Esophagus squamous epithelium (tissue), 5 donors: ENCODE data around the gene KAT6B. TPM values are rescaled to one million over a fixed set of nuclear protein-coding genes. Genes with fewer than 3 reads are reported as not detected.

Experiments used
- DNase-seq: peaks from one replicate; lab custom pipeline; 2025; lab: John Stamatoyannopoulos, UW
- H3K27ac ChIP-seq, 4 donors: fragments of 200-600 bp; sonication (generic); one replicate each; pipeline ENCODE4 v1.5.1; 2016 to 2019; ENCODE audit warnings: mild to moderate bottlenecking in 1 of 4
- H3K27me3 ChIP-seq, 4 donors: fragments of 200-600 bp; sonication (generic); 1 replicate in 3 of 4; 2 replicates in 1 of 4; pipeline versions ENCODE4 v1.5.1 to v1.6.0; 2017 to 2021; ENCODE audit warnings: antibody characterized with exemption in 1 of 4
- H3K36me3 ChIP-seq, 3 donors: fragments of 200-600 bp; sonication (generic); one replicate each; pipeline ENCODE4 v1.5.1; 2016 to 2019
- H3K4me1 ChIP-seq, 3 donors: fragments of 200-600 bp; sonication (generic); one replicate each; pipeline ENCODE4 v1.5.1; 2017 to 2019
- H3K4me3 ChIP-seq, 4 donors: fragments of 200-600 bp; sonication (generic); 1 replicate in 3 of 4; 2 replicates in 1 of 4; pipeline ENCODE4 v1.5.1; 2016 to 2019; ENCODE audit warnings: mild to moderate bottlenecking in 2 of 4, moderate library complexity in 1 of 4
- H3K9me3 ChIP-seq, 3 donors: fragments of 200-600 bp; sonication (generic); one replicate each; pipeline ENCODE4 v1.5.1; 2016 to 2019
- POLR2A ChIP-seq, 4 donors: fragments of 450-650 bp; IDR thresholded peaks; one replicate each; pipeline ENCODE4 v1.6.1; 2017; ENCODE audit warnings: antibody characterized with exemption in 4 of 4, mild to moderate bottlenecking in 4 of 4, moderate library complexity in 3 of 4
- WGBS, 2 donors: methylation state at CpG; one replicate each; pipeline ENCODE4 v1.1.5; 2018; 5-methylcytosine and 5-hydroxymethylcytosine counted together
- intact Hi-C: fragments of 100-400 bp; cut with DNase I; formaldehyde crosslinking; loops from one replicate; pipeline ENCODE4 v1.15.0; 2022
- total RNA-seq, 4 donors: library from RNA; depleted of rRNA; stranded (reverse); fragments of >200 nt; gene quantifications; one replicate each; pipeline ENCODE4 v1.1.0, GENCODE V29; 2016
- TF ChIP-seq, protein P1 (sequence below), 6 experiments: fragments of 450-650 bp in 4 of 6; fragments of 200-600 bp in 2 of 6; sonication (generic) in 2 of 6; IDR thresholded peaks; one replicate each; pipeline ENCODE4 v1.5.1; 2016 to 2019; ENCODE audit warnings: antibody characterized with exemption in 6 of 6, mild to moderate bottlenecking in 4 of 6, moderate library complexity in 4 of 6
- donor health status: DM: yes; HTN: yes; CAD: no.

Gene KAT6B
- total RNA-seq, 4 donors from 2014 or later = 13.1 to 48.8 (median 22.4) TPM

DNA sequence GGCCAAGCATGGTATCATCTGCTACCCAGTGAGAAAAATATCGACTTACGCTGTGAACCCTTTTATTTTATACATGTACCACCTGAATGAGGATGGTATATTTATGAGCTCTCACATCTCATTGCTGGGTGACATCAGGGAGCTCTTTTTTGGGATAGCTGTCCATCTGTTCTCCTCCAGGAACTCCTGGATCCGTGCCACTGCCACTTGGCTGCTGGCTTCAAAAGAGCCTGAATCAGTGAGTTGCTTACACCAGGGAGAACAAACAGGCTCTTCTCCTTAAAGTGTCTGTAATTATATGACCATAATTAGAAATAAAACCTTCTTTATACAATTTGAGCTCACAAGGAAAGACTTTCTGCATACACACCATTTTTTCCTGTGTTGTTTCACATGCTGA, 106.2 kb downstream of the KAT6B start:
- peaks cover 8 to 82% (median 23%) of the 10 kb centered on the region in 3 donors for H3K4me1 ChIP-seq
- no peaks in the 10 kb centered on the region for H3K9me3 ChIP-seq
- H3K27me3 ChIP-seq = no peaks in the 10 kb centered on the region
- 88 to 90% methylated on average over 3 of the region's 3 CpGs for WGBS, 2 donors
- no peak for DNase-seq
- no peak overlapping the region for H3K4me3 ChIP-seq
- TF ChIP-seq POLR2A (IDR thresholded peaks at IDR 0.05) = no peak
- TF ChIP-seq, protein P1, sequence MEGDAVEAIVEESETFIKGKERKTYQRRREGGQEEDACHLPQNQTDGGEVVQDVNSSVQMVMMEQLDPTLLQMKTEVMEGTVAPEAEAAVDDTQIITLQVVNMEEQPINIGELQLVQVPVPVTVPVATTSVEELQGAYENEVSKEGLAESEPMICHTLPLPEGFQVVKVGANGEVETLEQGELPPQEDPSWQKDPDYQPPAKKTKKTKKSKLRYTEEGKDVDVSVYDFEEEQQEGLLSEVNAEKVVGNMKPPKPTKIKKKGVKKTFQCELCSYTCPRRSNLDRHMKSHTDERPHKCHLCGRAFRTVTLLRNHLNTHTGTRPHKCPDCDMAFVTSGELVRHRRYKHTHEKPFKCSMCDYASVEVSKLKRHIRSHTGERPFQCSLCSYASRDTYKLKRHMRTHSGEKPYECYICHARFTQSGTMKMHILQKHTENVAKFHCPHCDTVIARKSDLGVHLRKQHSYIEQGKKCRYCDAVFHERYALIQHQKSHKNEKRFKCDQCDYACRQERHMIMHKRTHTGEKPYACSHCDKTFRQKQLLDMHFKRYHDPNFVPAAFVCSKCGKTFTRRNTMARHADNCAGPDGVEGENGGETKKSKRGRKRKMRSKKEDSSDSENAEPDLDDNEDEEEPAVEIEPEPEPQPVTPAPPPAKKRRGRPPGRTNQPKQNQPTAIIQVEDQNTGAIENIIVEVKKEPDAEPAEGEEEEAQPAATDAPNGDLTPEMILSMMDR (IDR thresholded peaks at IDR 0.05) = no peak
- H3K36me3 ChIP-seq = no peaks in the 10 kb centered on the region
- H3K27ac ChIP-seq = peak overlapping the region in 3 of 4 donors; percentile 45 to 82 (median 65)
- intact Hi-C loops = no loop called here

DNA sequence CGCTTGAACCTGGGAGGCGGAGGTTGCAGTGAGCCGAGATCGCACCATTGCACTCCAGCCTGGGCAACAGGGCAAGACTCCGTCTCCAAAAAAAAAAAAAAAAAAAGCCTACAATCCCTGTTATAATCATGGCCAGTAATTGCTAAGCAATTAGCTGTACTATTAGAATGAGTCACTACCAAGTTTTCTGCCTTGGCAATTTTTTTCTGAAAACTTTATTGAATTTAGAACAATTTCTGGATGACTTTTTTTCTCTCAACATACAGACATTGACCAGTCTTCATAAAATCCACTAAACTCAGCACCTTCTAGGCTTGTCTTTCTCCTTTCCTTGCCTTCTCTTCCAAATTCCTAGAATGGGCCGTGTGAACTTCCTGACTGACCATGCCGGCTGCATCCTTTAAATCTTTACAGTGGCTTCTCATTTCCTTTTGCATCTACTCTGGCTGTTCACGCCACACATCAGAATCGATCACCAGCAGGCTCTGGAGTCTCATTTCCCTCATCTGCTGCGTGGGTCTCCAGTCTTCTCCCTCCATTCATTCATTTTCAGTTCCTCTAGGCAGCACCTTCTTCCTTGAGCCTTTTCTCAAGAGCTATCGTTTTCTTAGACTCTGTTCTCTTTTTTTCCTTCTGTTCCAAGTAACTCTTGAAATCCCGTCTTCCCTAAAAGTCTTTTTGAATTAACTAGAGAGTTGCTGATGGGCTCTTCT, 107.9 kb downstream of the KAT6B start:
- peaks cover 2 to 80% (median 22%) of the 10 kb centered on the region in 3 donors for H3K4me1 ChIP-seq
- no peak overlapping the region for H3K4me3 ChIP-seq
- TF ChIP-seq, protein P1 (IDR thresholded peaks at IDR 0.05) = no peak
- TF ChIP-seq POLR2A (IDR thresholded peaks at IDR 0.05) = no peak
- H3K27me3 ChIP-seq = no peaks in the 10 kb centered on the region
- no peaks in the 10 kb centered on the region for H3K9me3 ChIP-seq
- DNase-seq = no peak
- intact Hi-C loops = no loop called here
- peak overlapping the region in 2 of 4 donors; percentile 65 to 82 for H3K27ac ChIP-seq
- WGBS, 2 donors = 60 to 64% methylated on average over 12 of the region's 12 CpGs
- H3K36me3 ChIP-seq = no peaks in the 10 kb centered on the region

DNA sequence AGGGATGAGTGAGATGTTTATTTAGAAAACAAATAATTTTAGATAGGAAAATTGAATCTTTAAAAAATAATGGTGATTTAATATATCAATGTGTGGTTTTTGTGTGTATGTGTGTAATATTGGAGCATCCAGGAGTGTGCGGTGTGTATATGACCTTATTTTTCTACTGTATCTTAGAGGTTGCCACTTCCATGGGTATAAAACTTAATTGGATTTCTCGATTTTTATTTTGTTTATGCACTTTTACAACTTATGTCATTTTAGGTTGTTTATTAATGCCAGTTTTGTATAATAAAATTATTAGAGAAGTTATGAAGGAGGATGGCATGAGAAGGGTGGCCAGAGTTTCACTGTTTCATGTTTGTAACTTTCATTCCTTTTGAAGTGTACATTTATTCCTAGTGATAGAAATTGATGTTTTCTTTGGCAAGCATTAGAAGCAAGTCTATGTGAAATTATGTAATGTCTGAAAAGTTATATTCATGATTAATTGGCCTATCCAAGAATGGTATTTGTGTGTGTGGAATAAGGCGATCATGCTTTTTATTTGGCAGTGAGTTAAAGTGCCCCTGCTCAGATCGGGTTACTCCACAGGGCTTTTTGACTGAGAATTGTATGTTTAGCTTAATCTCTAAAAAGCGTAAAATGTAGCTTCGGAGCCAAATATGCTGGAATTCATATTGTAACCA, 110.3 kb downstream of the KAT6B start:
- H3K4me1 ChIP-seq = peaks cover 2 to 80% (median 22%) of the 10 kb centered on the region in 3 donors
- no peak overlapping the region for H3K4me3 ChIP-seq
- H3K27ac ChIP-seq = peak overlapping the region in 3 of 4 donors; percentile 45 to 55 (median 45)
- 32 to 48% methylated on average over 6 of the region's 6 CpGs for whole genome bisulfite sequencing, 2 donors
- no peaks in the 10 kb centered on the region for H3K36me3 ChIP-seq
- TF ChIP-seq, protein P1 (IDR thresholded peaks at IDR 0.05) = no peak
- no peak for TF ChIP-seq POLR2A (IDR thresholded peaks at IDR 0.05)
- no peaks in the 10 kb centered on the region for H3K27me3 ChIP-seq
- intact Hi-C loops = no loop called here
- no peaks in the 10 kb centered on the region for H3K9me3 ChIP-seq
- no peak for DNase-seq

DNA sequence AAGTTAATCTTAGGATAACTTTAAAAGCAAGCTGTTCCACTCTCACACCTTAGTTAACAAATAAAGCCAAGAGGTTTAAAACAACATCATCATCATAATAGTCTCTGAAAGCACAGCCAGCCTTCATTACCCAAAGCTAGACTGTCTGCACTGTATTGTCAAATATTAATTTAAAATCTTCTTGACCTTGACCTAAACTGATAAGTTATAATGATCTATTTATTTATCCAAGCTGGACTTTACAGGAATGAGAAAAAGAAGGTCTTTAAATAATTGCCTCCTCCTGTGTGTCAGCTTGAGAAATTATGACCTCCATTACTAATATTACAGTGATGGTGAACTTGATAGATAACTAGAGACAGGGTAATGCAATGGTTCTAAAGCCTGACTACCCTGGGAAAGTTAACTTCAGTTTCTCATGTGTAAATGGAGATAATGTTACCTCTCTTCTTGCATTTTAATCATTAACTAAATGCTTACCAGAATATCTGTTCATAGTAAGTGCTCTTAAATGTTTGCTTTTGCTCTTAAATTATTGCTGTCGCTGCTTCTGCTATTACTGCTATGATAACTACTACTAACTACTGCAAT, 111.0 kb downstream of the KAT6B start:
- no peak overlapping the region for H3K4me3 ChIP-seq
- no peaks in the 10 kb centered on the region for H3K9me3 ChIP-seq
- H3K36me3 ChIP-seq = no peaks in the 10 kb centered on the region
- peak overlapping the region in 3 of 4 donors; percentile 45 to 55 (median 45) for H3K27ac ChIP-seq
- intact Hi-C loops = no loop called here
- peaks cover 2 to 84% (median 22%) of the 10 kb centered on the region in 3 donors for H3K4me1 ChIP-seq
- WGBS, 2 donors = 59 to 60% methylated on average over 1 of the region's 1 CpG
- H3K27me3 ChIP-seq = no peaks in the 10 kb centered on the region
- TF ChIP-seq, protein P1 (IDR thresholded peaks at IDR 0.05) = no peak
- no peak for TF ChIP-seq POLR2A (IDR thresholded peaks at IDR 0.05)
- no peak for DNase-seq

DNA sequence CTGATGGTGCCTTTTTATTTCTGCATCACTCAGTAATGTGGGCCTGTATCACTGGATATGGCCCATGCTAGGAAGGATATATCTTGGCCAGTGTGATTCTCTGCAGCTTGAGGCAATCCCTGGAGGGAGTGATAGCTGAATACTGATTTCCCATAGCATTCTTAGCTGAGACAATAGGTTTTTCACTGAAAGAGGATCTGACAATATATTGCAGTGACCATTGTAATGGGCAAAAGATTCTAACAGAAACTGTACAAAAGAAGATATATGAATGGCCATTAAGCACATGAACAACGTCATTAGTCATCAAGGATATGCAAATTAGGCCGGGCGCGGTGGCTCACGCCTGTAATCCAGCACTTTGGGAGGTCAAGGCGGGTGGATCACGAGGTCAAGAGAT, 117.8 kb downstream of the KAT6B start:
- Histone ChIP-seq H3K4me3 (no peak overlapping the region), H3K36me3 (no peaks in the 10 kb centered on the region), H3K27ac (no peak overlapping the region), H3K4me1 (peaks cover 0 to 58% (median 21%) of the 10 kb centered on the region in 3 donors), H3K9me3 (no peaks in the 10 kb centered on the region), H3K27me3 (no peaks in the 10 kb centered on the region)
- TF ChIP-seq, protein P1 (IDR thresholded peaks at IDR 0.05) = no peak
- no peak for TF ChIP-seq POLR2A (IDR thresholded peaks at IDR 0.05)
- intact Hi-C loops = no loop called here
- DNase-seq = no peak
- 87 to 92% methylated on average over 7 of the region's 7 CpGs for WGBS, 2 donors
